Fibroblast of the aortic adventitia (primary cell): Measurements from ENCODE around the gene RPS6KA1. TPM values are rescaled to one million over a fixed set of nuclear protein-coding genes. Genes with fewer than 3 reads are reported as not detected.
"Not testable (repeated sequence)": the region's sequence is repeated elsewhere in the genome, so short reads cannot be mapped to it uniquely, and the experiment has no call there.

ENCODE experiments used
- DNase-seq: peaks from one replicate; pipeline ENCODE4 v3.0.0-alpha.2; 2010; ENCODE audit warnings: low read depth
- H3K4me3 ChIP-seq: 2 replicates; pipeline ENCODE4 v1.5.1; 2011; ENCODE audit warnings: low read depth, mild to moderate bottlenecking, control low read depth, low read length, moderate library complexity
- total RNA-seq: library from RNA; depleted of rRNA; stranded (reverse); fragments of >200 nt; gene quantifications from 2 replicates; pipeline ENCODE4 v1.2.3, GENCODE V29; 2012; ENCODE audit warnings: low replicate concordance
- TF ChIP-seq, protein P1 (sequence below): IDR thresholded peaks from 2 replicates; pipeline ENCODE4 v1.5.1; 2011; ENCODE audit warnings: mild to moderate bottlenecking, low read length, control low read depth, inconsistent platforms; ENCODE audit not compliant: insufficient read depth

RPS6KA1 gene
- total RNA-seq, 1 donor = 1.3 TPM

- no peak overlapping the region for H3K4me3 ChIP-seq
- TF ChIP-seq, protein P1, sequence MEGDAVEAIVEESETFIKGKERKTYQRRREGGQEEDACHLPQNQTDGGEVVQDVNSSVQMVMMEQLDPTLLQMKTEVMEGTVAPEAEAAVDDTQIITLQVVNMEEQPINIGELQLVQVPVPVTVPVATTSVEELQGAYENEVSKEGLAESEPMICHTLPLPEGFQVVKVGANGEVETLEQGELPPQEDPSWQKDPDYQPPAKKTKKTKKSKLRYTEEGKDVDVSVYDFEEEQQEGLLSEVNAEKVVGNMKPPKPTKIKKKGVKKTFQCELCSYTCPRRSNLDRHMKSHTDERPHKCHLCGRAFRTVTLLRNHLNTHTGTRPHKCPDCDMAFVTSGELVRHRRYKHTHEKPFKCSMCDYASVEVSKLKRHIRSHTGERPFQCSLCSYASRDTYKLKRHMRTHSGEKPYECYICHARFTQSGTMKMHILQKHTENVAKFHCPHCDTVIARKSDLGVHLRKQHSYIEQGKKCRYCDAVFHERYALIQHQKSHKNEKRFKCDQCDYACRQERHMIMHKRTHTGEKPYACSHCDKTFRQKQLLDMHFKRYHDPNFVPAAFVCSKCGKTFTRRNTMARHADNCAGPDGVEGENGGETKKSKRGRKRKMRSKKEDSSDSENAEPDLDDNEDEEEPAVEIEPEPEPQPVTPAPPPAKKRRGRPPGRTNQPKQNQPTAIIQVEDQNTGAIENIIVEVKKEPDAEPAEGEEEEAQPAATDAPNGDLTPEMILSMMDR = no peak
- DNase-seq = no peak
Measured at GRCh38 chr1:26579681-26580111, 50.1 kb downstream of the RPS6KA1 start.

DNA sequence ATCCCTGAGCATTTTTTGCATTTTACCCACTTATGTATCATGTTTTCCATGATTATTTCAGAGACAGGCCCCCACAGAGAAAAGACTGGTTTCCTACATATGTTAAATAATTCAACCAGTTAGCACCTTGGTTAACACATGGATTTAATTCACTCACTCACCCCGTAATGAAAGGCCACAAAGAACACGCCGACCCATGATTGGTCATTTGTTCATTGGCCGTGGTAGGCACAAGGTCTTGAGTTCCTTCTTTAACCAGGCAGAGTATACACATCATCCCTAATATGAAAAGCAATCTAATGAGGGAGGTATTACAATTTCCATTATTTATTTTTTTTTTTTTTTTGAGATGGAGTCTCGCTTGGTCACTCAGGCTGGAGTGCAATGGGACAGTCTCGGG lies 50.6 kb downstream of the RPS6KA1 start:
- TF ChIP-seq, protein P1 = no peak
- no peak overlapping the region for H3K4me3 ChIP-seq
- no peak for DNase-seq

DNA sequence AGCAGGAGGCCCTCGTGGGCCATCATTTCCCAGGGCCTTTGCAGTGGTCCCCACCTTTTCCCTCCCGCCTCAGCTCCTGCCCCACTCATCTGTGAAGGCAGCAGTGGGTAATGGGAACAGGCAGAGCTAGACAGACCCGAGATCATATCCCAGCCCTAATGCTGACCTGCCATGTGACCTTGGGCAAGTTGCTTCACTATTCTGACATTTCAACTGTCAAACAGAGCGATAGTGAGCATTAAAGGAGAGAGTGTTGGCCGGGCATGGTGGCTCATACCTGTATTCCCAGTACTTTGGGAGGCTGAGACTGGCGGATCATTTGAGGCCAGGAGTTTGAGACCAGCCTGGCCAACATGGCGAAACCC lies 51.7 kb downstream of the RPS6KA1 start:
- no peak overlapping the region for H3K4me3 ChIP-seq
- TF ChIP-seq, protein P1 = no peak
- DNase-seq = no peak

DNA sequence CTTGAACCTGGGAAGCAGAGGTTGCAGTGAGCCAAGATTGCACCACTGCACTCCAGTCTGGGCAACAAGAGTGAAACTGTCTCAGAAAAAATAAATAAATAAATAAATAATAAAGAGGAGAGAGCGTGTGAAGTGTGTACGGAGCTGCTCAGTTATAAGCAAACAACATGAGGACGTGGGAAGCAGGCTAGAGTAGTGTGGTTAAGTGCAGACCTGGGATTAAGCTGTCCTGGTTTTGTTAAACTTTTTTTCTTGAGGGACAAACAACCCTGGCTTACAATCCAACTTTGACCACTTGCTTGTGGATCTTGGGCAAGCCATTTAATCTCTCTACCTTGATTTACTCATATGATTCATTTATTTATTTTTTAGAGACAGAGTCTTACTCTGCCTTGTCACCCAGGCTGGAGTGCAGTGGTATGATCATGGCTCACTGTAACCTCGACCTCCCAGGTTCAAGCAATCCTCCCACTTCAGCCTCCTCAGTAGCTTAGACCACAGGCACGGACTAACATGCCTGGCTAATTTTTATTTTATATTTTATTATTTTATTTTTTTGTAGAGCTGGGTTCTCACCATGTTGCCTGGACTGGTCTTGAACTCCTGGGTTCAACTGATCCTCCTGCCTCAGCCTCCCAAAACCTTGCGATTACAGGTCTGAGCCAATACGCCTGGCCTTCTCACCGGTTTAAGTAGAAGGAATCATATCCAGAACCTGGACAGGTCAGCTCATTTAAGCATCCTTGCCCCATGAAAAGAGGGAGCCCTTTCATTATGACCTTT lies 52.7 kb downstream of the RPS6KA1 start:
- H3K4me3 ChIP-seq = no peak overlapping the region
- TF ChIP-seq, protein P1 = no peak
- DNase-seq = no peak

- DNase-seq = peak; percentile 66
- TF ChIP-seq, protein P1 = no peak
Measured at GRCh38 chr1:26582836-26583460, 53.4 kb downstream of the RPS6KA1 start.

DNA sequence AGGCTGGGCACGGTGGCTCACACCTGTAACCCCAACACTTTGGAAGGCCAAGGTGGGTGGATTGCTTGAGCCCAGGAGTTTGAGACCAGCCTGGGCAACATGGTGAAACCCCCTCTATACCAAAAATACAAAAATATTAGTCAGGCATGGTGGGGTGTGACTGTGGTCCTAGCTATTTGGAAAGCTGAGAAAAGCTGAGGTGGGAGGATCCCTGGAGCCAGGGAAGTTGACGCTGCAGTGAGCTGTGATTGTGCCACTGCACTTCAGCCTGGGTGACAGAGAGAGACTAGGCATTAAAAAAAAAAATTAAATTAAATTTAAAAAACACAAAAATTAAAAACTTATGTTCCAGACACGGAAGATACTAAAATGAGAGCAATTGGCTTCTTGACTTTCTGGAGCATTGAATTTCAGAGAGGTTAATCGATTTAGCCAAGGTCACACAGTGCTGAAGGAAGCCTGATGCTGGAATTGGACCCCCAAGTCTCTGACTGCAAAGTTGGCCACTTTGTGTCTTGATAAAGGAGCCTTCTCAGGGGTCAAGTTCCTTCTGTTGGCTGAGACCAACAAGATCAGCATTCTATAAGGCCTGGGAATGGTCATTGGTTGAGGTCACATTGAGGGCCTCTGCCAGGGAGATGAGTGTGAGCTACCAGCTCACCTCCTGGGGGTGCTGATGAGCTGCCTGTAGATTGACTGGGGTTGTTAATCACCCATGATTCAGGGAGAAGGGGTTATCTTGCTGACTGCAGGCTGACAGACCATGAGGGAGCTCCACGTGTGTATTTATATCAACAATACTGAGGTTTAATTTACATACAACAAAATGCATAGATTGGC lies 54.3 kb downstream of the RPS6KA1 start:
- TF ChIP-seq, protein P1 = no peak
- H3K4me3 ChIP-seq = no peak overlapping the region
- DNase-seq = no peak

More at GRCh38 chr1:26582836-26583460, 53.4 kb downstream of the RPS6KA1 start:
- no peak overlapping the region for H3K4me3 ChIP-seq

DNA sequence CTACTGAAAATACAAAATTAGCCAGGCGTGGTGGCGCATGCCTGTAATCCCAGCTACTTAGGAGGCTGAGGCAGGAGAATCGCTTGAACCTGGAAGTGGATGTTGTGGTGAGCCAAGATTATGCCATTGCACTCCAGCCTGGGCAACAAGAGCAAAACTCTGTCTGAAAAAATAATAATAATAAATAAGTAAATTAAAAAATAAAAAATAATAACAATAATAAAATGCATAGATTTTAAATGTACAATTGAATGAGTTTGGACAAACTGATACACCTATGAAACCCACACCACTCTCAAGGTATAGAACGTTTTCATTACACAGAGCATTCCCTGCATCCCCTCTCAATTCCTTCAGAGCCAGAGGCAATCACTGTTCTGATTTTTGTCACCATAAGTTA lies 55.0 kb downstream of the RPS6KA1 start:
- H3K4me3 ChIP-seq, DNase-seq: not testable (repeated sequence)
